A549 (cell line): ENCODE measurements around the gene MYO1B. TPM values are rescaled to one million over a fixed set of nuclear protein-coding genes. Genes with fewer than 3 reads are reported as not detected.

Source experiments
- ATAC-seq, 2 experiments: fragments of 200-7000 bp in 1 of 2; fragments of >200 bp in 1 of 2; cut with Nextera tagmentation in 1 of 2; cut with Tn5 transposase in 1 of 2; 3 replicates each; pipeline versions ENCODE4 v1.8.0 to v1.9.1; 2018 to 2020; ENCODE audit warnings: mild to moderate bottlenecking in 1 of 2, moderate library complexity in 1 of 2
- CTCF ChIA-PET: fragments of 300-600 bp; sonication (Branson Sonifier 250); formaldehyde crosslinking; extraction: SDS; loops from one replicate; lab custom pipeline; 2021; ENCODE audit warnings: antibody characterized with exemption, inconsistent platforms; lab: Yijun Ruan, JAX
- POLR2A ChIA-PET: fragments of 350-600 bp; formaldehyde crosslinking; extraction: SDS; loops from one replicate; lab custom pipeline; 2021; ENCODE audit warnings: antibody characterized with exemption, inconsistent platforms; lab: Yijun Ruan, JAX
- DNase-seq, 2 experiments: peaks; one replicate each; pipeline versions ENCODE4 v3.0.0 to v3.0.0-alpha.2; 2011 to 2016; ENCODE audit warnings: low read depth in 1 of 2, low spot score in 1 of 2
- FAIRE-seq: peaks from 2 replicates; lab custom pipeline; 2011; peaks lifted over from hg19 to GRCh38; lab: Jason Lieb, UNC
- H3K27ac ChIP-seq, 2 experiments: fragments of >200 bp; sonication (Bioruptor Twin); formaldehyde crosslinking; 3 replicates each; pipeline ENCODE4 v1.5.1; 2016 to 2017
- H3K4me1 ChIP-seq: fragments of >200 bp; sonication (Bioruptor Twin); formaldehyde crosslinking; 3 replicates; pipeline ENCODE4 v1.6.1; 2016
- H3K4me2 ChIP-seq: fragments of >200 bp; sonication (Bioruptor Twin); formaldehyde crosslinking; 3 replicates; pipeline ENCODE4 v1.6.1; 2016
- H3K4me3 ChIP-seq: fragments of >200 bp; sonication (Bioruptor Twin); formaldehyde crosslinking; 3 replicates; pipeline ENCODE4 v1.5.1; 2016
- H3K9me3 ChIP-seq: fragments of >200 bp; sonication (Bioruptor Twin); formaldehyde crosslinking; 3 replicates; pipeline ENCODE4 v1.6.1; 2016
- ATOH8 ChIP-seq: fragments of 250-450 bp; sonication (Bioruptor Pico); IDR thresholded peaks from 2 replicates; pipeline ENCODE4 v1.5.0; 2020; ENCODE audit warnings: low read depth, mild to moderate bottlenecking, moderate library complexity
- CHD2 ChIP-seq: fragments of 150-350 bp; IDR thresholded peaks from 2 replicates; pipeline ENCODE4 v1.6.1; 2014; ENCODE audit warnings: low read length; ENCODE audit not compliant: partially characterized antibody
- EHMT2 ChIP-seq: fragments of 200-600 bp; sonication (generic); IDR thresholded peaks from 2 replicates; pipeline ENCODE4 v1.6.1; 2016; ENCODE audit warnings: antibody characterized with exemption, low read depth, mild to moderate bottlenecking, moderate library complexity
- EP300 ChIP-seq, 2 experiments: fragments of >200 bp; sonication (Bioruptor Twin); formaldehyde crosslinking; IDR thresholded peaks; 2 replicates in 1 of 2; 3 replicates in 1 of 2; pipeline ENCODE4 v1.6.1; 2016 to 2017
- HDAC2 ChIP-seq: fragments of 200-600 bp; sonication (generic); IDR thresholded peaks from 2 replicates; pipeline ENCODE4 v1.6.1; 2016
- HOXB5 ChIP-seq: fragments of 250-450 bp; sonication (Bioruptor Pico); IDR thresholded peaks from 2 replicates; pipeline ENCODE4 v1.5.0; 2020; ENCODE audit warnings: mild to moderate bottlenecking, moderate library complexity
- JUN ChIP-seq, 2 experiments: fragments of >200 bp; sonication (Bioruptor Twin); formaldehyde crosslinking; IDR thresholded peaks; 2 replicates in 1 of 2; 3 replicates in 1 of 2; pipeline ENCODE4 v1.6.1; 2016 to 2017
- JUNB ChIP-seq: fragments of >200 bp; sonication (Bioruptor Twin); formaldehyde crosslinking; IDR thresholded peaks from 2 replicates; pipeline ENCODE4 v1.6.1; 2016
- KDM1A ChIP-seq: fragments of 200-600 bp; sonication (generic); IDR thresholded peaks from 2 replicates; pipeline ENCODE4 v1.6.1; 2016; ENCODE audit warnings: low read depth, mild to moderate bottlenecking
- MYC ChIP-seq: IDR thresholded peaks from 2 replicates; pipeline ENCODE4 v1.6.1; 2012; ENCODE audit warnings: mild to moderate bottlenecking, inconsistent platforms, low read length, improper control_type of control experiment, borderline replicate concordance
- NR3C1 ChIP-seq: fragments of >200 bp; sonication (Bioruptor Twin); formaldehyde crosslinking; IDR thresholded peaks from 3 replicates; pipeline ENCODE4 v1.6.1; 2017
- PBX3 ChIP-seq: IDR thresholded peaks from 2 replicates; pipeline ENCODE4 v1.6.1; 2012
- PHF8 ChIP-seq: fragments of 200-600 bp; sonication (generic); IDR thresholded peaks from 2 replicates; pipeline ENCODE4 v1.6.1; 2016; ENCODE audit warnings: low read depth, mild to moderate bottlenecking, antibody characterized with exemption, moderate library complexity, borderline replicate concordance
- POLR2AphosphoS2 ChIP-seq: conservative IDR thresholded peaks from 2 replicates; pipeline ENCODE4 v1.6.1; 2012; ENCODE audit warnings: low read length, improper control_type of control experiment, inconsistent platforms
- REST ChIP-seq: fragments of 200-600 bp; sonication (generic); IDR thresholded peaks from 2 replicates; pipeline ENCODE4 v1.6.1; 2016; ENCODE audit warnings: antibody characterized with exemption, mild to moderate bottlenecking, moderate library complexity
- RNF2 ChIP-seq: fragments of 200-600 bp; sonication (generic); IDR thresholded peaks from 2 replicates; pipeline ENCODE4 v1.6.1; 2016; ENCODE audit warnings: low read depth, mild to moderate bottlenecking, antibody characterized with exemption, moderate library complexity, borderline replicate concordance
- TFCP2L1 ChIP-seq: fragments of 250-450 bp; sonication (Bioruptor Pico); IDR thresholded peaks from 2 replicates; pipeline ENCODE4 v1.5.0; 2021; ENCODE audit warnings: mild to moderate bottlenecking
- ZC3H11A ChIP-seq: fragments of 450-650 bp; IDR thresholded peaks from 2 replicates; pipeline ENCODE4 v1.6.1; 2014; ENCODE audit warnings: antibody characterized with exemption, mild to moderate bottlenecking
- ZFP36 ChIP-seq: fragments of 450-650 bp; IDR thresholded peaks from 2 replicates; pipeline ENCODE4 v1.6.1; 2014; ENCODE audit warnings: borderline replicate concordance; ENCODE audit not compliant: partially characterized antibody
- ZNF302 ChIP-seq: fragments of 250-450 bp; sonication (Bioruptor Pico); IDR thresholded peaks from 2 replicates; pipeline ENCODE4 v1.9.0; 2021; ENCODE audit warnings: inconsistent platforms, mild to moderate bottlenecking, moderate library complexity
- WGBS: methylation state at CpG from one replicate; pipeline ENCODE4 v1.1.6; 2017; ENCODE audit errors: missing lambda C conversion rate; 5-methylcytosine and 5-hydroxymethylcytosine counted together
- polyA plus RNA-seq, 4 experiments: library from polyadenylated mRNA; depleted of rRNA in 3 of 4; stranded (reverse); fragments of >200 nt; fragmentation: RNase III in 1 of 4; extraction: RNeasy Plus Mini Kit Qiagen cat#74134 plus additional on column Dnase treatment in 1 of 4; gene quantifications; 2 replicates in 3 of 4; 3 replicates in 1 of 4; pipeline ENCODE4 v1.2.3, GENCODE V29; 2011 to 2017
- TF ChIP-seq, protein P1 (sequence below): fragments of 250-450 bp; sonication (Bioruptor Pico); IDR thresholded peaks from 2 replicates; pipeline ENCODE4 v1.5.0; 2021; ENCODE audit warnings: mild to moderate bottlenecking, moderate library complexity, borderline replicate concordance

MYO1B gene
- polyA plus RNA-seq, 2 of the 4 experiments (the other 2 are of a cell fraction), result 77.7 to 159 TPM

- FAIRE-seq, result no peak
These were observed 44.3 kb upstream of the MYO1B start for GRCh38 chr2:191200910-191201309.

GRCh38 chr2:191202209-191202721 is 42.9 kb upstream of the MYO1B start:
- 21% methylated on average over 2 of the region's 2 CpGs for WGBS
- FAIRE-seq (no peak), DNase-seq (no peak), ATAC-seq (peak in 1 of 2 experiments; percentile 44; a peak in 2 of 6 replicates)
- peak overlapping the region in 1 of 2 experiments; percentile 34; a peak in 3 of 6 replicates for H3K27ac ChIP-seq
- 0 out of 3 replicates have a peak, but pooled peaks cover 4% of the 10 kb centered on the region for H3K4me1 ChIP-seq
- peaks cover 6% of the 10 kb centered on the region; the same call in 1 of the 3 replicates for H3K9me3 ChIP-seq
- ChIA-PET POLR2A (no interaction called here), CTCF (no interaction called here)
- H3K4me3 ChIP-seq, result no peak overlapping the region
- TF ChIP-seq ZFP36 (no peak), CHD2 (no peak), RNF2 (no peak), POLR2AphosphoS2 (no peak), REST (no peak), HDAC2 (no peak), ZNF302 (CRISPR knock-in tag) (no peak), PHF8 (no peak), EHMT2 (no peak), TFCP2L1 (CRISPR knock-in tag) (no peak), JUNB (no peak), PBX3 (no peak), KDM1A (no peak), JUN (IDR thresholded peaks at IDR 0.05) (no peak), NR3C1 (no peak), ZC3H11A (no peak), HOXB5 (CRISPR knock-in tag) (no peak), EP300 (IDR thresholded peaks at IDR 0.05) (no peak), ATOH8 (no peak)
- TF ChIP-seq, protein P1, sequence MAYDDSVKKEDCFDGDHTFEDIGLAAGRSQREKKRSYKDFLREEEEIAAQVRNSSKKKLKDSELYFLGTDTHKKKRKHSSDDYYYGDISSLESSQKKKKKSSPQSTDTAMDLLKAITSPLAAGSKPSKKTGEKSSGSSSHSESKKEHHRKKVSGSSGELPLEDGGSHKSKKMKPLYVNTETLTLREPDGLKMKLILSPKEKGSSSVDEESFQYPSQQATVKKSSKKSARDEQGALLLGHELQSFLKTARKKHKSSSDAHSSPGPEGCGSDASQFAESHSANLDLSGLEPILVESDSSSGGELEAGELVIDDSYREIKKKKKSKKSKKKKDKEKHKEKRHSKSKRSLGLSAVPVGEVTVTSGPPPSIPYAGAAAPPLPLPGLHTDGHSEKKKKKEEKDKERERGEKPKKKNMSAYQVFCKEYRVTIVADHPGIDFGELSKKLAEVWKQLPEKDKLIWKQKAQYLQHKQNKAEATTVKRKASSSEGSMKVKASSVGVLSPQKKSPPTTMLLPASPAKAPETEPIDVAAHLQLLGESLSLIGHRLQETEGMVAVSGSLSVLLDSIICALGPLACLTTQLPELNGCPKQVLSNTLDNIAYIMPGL (CRISPR knock-in tag), result no peak
- no peak overlapping the region for H3K4me2 ChIP-seq

More at GRCh38 chr2:191200910-191201309, 44.3 kb upstream of the MYO1B start:
- Histone ChIP-seq H3K4me1 (0 out of 3 replicates have a peak, but pooled peaks cover 4% of the 10 kb centered on the region), H3K27ac (no peak overlapping the region), H3K4me3 (no peak overlapping the region), H3K9me3 (peaks cover 6% of the 10 kb centered on the region; the same call in 1 of the 3 replicates), H3K4me2 (no peak overlapping the region)
- ChIA-PET CTCF (interaction anchor here (0.7 kb wide), 1 partner anchor 11 kb away, joined by 3 read pairs; no protein-coding TSS in a partner anchor), POLR2A (no interaction called here)
- no peak for DNase-seq
- WGBS, result 90% methylated on average over 1 of the region's 1 CpG
- TF ChIP-seq MYC, result no peak
- no peak for TF ChIP-seq ZFP36
- ATAC-seq, result no peak
